Measurements from ENCODE around the gene CPLX3. TPM values are rescaled to one million over a fixed set of nuclear protein-coding genes. Genes with fewer than 3 reads are reported as not detected.

The CPLX3 gene
- total and polyA plus RNA-seq, 2 of the 8 experiments (the other 6 are each of a cell fraction or from before 2014, with no cell fraction given): 0.17 TPM; not detected in 1

DNA sequence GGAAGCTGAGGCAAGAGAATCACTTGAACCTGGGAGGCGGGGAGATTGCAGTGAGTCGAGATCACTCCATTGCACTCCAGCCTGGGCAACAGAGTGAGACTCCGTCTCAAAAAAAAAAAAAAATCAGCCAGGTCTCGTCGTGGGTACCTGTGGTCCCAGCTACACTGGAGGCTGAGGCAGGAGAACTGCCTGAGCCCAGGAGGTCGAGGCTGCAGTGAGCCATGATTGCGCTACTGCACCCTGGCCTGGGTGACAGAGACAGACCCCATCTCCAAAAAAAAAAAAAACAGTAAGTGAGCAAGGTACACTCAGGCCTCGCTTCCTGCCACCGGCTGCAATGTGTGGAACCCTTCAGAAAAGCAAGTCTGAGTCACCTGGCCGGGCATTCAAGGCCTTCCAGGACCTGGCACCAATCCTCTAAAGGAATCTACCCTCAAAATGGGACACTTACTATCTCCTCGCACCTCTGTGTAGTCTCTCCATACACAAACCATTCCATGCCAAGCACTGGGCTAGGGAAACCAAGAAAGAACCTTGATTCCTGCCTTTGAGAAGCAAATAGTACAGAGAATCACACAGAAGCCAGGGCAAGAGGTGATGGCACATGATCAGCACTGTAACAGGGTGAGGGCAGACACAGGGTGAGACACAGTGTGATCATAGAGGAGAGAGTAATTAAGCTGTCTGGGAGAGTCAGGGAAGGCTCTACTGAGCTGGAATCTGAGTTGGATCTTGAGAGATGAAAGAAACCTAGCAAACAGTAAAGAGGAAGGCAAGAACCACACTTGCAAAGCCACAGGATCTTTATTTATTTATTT lies 37.0 kb downstream of the CPLX3 start (continued):
- TF ChIP-seq, protein P1, sequence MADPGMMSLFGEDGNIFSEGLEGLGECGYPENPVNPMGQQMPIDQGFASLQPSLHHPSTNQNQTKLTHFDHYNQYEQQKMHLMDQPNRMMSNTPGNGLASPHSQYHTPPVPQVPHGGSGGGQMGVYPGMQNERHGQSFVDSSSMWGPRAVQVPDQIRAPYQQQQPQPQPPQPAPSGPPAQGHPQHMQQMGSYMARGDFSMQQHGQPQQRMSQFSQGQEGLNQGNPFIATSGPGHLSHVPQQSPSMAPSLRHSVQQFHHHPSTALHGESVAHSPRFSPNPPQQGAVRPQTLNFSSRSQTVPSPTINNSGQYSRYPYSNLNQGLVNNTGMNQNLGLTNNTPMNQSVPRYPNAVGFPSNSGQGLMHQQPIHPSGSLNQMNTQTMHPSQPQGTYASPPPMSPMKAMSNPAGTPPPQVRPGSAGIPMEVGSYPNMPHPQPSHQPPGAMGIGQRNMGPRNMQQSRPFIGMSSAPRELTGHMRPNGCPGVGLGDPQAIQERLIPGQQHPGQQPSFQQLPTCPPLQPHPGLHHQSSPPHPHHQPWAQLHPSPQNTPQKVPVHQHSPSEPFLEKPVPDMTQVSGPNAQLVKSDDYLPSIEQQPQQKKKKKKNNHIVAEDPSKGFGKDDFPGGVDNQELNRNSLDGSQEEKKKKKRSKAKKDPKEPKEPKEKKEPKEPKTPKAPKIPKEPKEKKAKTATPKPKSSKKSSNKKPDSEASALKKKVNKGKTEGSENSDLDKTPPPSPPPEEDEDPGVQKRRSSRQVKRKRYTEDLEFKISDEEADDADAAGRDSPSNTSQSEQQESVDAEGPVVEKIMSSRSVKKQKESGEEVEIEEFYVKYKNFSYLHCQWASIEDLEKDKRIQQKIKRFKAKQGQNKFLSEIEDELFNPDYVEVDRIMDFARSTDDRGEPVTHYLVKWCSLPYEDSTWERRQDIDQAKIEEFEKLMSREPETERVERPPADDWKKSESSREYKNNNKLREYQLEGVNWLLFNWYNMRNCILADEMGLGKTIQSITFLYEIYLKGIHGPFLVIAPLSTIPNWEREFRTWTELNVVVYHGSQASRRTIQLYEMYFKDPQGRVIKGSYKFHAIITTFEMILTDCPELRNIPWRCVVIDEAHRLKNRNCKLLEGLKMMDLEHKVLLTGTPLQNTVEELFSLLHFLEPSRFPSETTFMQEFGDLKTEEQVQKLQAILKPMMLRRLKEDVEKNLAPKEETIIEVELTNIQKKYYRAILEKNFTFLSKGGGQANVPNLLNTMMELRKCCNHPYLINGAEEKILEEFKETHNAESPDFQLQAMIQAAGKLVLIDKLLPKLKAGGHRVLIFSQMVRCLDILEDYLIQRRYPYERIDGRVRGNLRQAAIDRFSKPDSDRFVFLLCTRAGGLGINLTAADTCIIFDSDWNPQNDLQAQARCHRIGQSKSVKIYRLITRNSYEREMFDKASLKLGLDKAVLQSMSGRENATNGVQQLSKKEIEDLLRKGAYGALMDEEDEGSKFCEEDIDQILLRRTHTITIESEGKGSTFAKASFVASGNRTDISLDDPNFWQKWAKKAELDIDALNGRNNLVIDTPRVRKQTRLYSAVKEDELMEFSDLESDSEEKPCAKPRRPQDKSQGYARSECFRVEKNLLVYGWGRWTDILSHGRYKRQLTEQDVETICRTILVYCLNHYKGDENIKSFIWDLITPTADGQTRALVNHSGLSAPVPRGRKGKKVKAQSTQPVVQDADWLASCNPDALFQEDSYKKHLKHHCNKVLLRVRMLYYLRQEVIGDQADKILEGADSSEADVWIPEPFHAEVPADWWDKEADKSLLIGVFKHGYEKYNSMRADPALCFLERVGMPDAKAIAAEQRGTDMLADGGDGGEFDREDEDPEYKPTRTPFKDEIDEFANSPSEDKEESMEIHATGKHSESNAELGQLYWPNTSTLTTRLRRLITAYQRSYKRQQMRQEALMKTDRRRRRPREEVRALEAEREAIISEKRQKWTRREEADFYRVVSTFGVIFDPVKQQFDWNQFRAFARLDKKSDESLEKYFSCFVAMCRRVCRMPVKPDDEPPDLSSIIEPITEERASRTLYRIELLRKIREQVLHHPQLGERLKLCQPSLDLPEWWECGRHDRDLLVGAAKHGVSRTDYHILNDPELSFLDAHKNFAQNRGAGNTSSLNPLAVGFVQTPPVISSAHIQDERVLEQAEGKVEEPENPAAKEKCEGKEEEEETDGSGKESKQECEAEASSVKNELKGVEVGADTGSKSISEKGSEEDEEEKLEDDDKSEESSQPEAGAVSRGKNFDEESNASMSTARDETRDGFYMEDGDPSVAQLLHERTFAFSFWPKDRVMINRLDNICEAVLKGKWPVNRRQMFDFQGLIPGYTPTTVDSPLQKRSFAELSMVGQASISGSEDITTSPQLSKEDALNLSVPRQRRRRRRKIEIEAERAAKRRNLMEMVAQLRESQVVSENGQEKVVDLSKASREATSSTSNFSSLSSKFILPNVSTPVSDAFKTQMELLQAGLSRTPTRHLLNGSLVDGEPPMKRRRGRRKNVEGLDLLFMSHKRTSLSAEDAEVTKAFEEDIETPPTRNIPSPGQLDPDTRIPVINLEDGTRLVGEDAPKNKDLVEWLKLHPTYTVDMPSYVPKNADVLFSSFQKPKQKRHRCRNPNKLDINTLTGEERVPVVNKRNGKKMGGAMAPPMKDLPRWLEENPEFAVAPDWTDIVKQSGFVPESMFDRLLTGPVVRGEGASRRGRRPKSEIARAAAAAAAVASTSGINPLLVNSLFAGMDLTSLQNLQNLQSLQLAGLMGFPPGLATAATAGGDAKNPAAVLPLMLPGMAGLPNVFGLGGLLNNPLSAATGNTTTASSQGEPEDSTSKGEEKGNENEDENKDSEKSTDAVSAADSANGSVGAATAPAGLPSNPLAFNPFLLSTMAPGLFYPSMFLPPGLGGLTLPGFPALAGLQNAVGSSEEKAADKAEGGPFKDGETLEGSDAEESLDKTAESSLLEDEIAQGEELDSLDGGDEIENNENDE (IDR thresholded peaks at IDR 0.05; ENCODE audit: insufficient replicate concordance, low read length): no peak
- no peak for TF ChIP-seq NRF1 (IDR thresholded peaks at IDR 0.05; ENCODE audit: low read depth, low read length)

Data from H1 (cell line).